Measurements from ENCODE around the gene ZP2. TPM values are rescaled to one million over a fixed set of nuclear protein-coding genes. Genes with fewer than 3 reads are reported as not detected.

Gene ZP2
- total and polyA plus RNA-seq, 9 donors = 0.36 to 1.1 (median 0.37) TPM; not detected in 6

- Histone ChIP-seq H3K27me3 (no peaks in the 10 kb centered on the region), H3K4me3 (no peak overlapping the region), H3K4me1 (ENCODE audit: insufficient read depth) (no peaks in the 10 kb centered on the region), H3K27ac (no peak overlapping the region), H3K9me3 (no peaks in the 10 kb centered on the region), H3K36me3 (no peaks in the 10 kb centered on the region)
- intact Hi-C loops (cut with DNase I) = no loop called here
- WGBS, 3 donors = 45 to 57% (median 51%) methylated on average over 2 of the region's 2 CpGs
- no peak for DNase-seq
- TF ChIP-seq POLR2A (IDR thresholded peaks at IDR 0.05) (no peak), CTCF (IDR thresholded peaks at IDR 0.05) (no peak), EP300 (IDR thresholded peaks at IDR 0.05) (no peak)
Observed at GRCh38 chr16:21228361-21228872, 17.0 kb upstream of the ZP2 start.

- no peak for DNase-seq
- no peaks in the 10 kb centered on the region for H3K27me3 ChIP-seq
- no peaks in the 10 kb centered on the region for H3K36me3 ChIP-seq
- H3K4me1 ChIP-seq (ENCODE audit: insufficient read depth) = no peaks in the 10 kb centered on the region
- H3K9me3 ChIP-seq = no peaks in the 10 kb centered on the region
- no peak overlapping the region for H3K27ac ChIP-seq
- intact Hi-C loops (cut with DNase I) = no loop called here
- TF ChIP-seq CTCF (IDR thresholded peaks at IDR 0.05) (no peak), POLR2A (IDR thresholded peaks at IDR 0.05) (no peak), EP300 (IDR thresholded peaks at IDR 0.05) (no peak)
- no peak overlapping the region for H3K4me3 ChIP-seq
Observed at GRCh38 chr16:21227866-21228265, 16.5 kb upstream of the ZP2 start.

GRCh38 chr16:21226749-21227148 lies 15.4 kb upstream of the ZP2 start:
- H3K27ac ChIP-seq = no peak overlapping the region
- H3K27me3 ChIP-seq = no peaks in the 10 kb centered on the region
- TF ChIP-seq EP300 (IDR thresholded peaks at IDR 0.05) (no peak), POLR2A (IDR thresholded peaks at IDR 0.05) (no peak), CTCF (IDR thresholded peaks at IDR 0.05) (no peak)
- no peak for DNase-seq
- intact Hi-C loops (cut with DNase I) = no loop called here
- H3K4me3 ChIP-seq = no peak overlapping the region
- no peaks in the 10 kb centered on the region for H3K36me3 ChIP-seq
- no peaks in the 10 kb centered on the region for H3K9me3 ChIP-seq
- H3K4me1 ChIP-seq (ENCODE audit: insufficient read depth) = no peaks in the 10 kb centered on the region

GRCh38 chr16:21224800-21225199 lies 13.4 kb upstream of the ZP2 start:
- intact Hi-C loops (cut with DNase I) = no loop called here
- no peak for DNase-seq
- Histone ChIP-seq H3K27ac (no peak overlapping the region), H3K4me3 (no peak overlapping the region), H3K4me1 (ENCODE audit: insufficient read depth) (no peaks in the 10 kb centered on the region), H3K27me3 (no peaks in the 10 kb centered on the region), H3K9me3 (no peaks in the 10 kb centered on the region), H3K36me3 (no peaks in the 10 kb centered on the region)
- TF ChIP-seq EP300 (IDR thresholded peaks at IDR 0.05) (no peak), CTCF (IDR thresholded peaks at IDR 0.05) (no peak), POLR2A (IDR thresholded peaks at IDR 0.05) (no peak)
- WGBS, 3 donors = 39 to 60% (median 50%) methylated on average over 2 of the region's 2 CpGs

- no peak for DNase-seq
- Histone ChIP-seq H3K27me3 (no peaks in the 10 kb centered on the region), H3K4me3 (no peak overlapping the region), H3K36me3 (no peaks in the 10 kb centered on the region), H3K4me1 (ENCODE audit: insufficient read depth) (no peaks in the 10 kb centered on the region), H3K9me3 (no peaks in the 10 kb centered on the region), H3K27ac (no peak overlapping the region)
- TF ChIP-seq EP300 (IDR thresholded peaks at IDR 0.05) (no peak), CTCF (IDR thresholded peaks at IDR 0.05) (no peak)
- WGBS, 3 donors = 70 to 79% (median 73%) methylated on average over 9 of the region's 9 CpGs
- intact Hi-C loops (cut with DNase I) = no loop called here
Observed at GRCh38 chr16:21223787-21224186, 12.4 kb upstream of the ZP2 start.

Data from ovary (tissue), 9 donors.